SK-N-SH (cell line): Measurements from ENCODE around the gene ELOVL3. TPM values are rescaled to one million over a fixed set of nuclear protein-coding genes. Genes with fewer than 3 reads are reported as not detected.
"Not testable (repeated sequence)": the region's sequence is repeated elsewhere in the genome, so short reads cannot be mapped to it uniquely, and the experiment has no call there.

Experiments
- CTCF ChIA-PET: fragments of 300-600, 350-600 bp; formaldehyde crosslinking; extraction: SDS; loops from one replicate; lab custom pipeline; 2021; lab: Yijun Ruan, JAX
- POLR2A ChIA-PET: fragments of 350-600 bp; sonication (Branson Sonifier 250); formaldehyde crosslinking; extraction: SDS; loops from one replicate; lab custom pipeline; 2020; ENCODE audit warnings: antibody characterized with exemption, inconsistent platforms; lab: Yijun Ruan, JAX
- DNase-seq: peaks from one replicate; pipeline ENCODE4 v3.0.0; 2012
- H2AFZ ChIP-seq: fragments of 200-600 bp; sonication (generic); 2 replicates; pipeline ENCODE4 v1.8.1; 2016; ENCODE audit warnings: antibody characterized with exemption, mild to moderate bottlenecking, low read depth
- H3F3A ChIP-seq: fragments of 200-600 bp; sonication (generic); replicated peaks from 2 replicates; pipeline ENCODE3; 2016; ENCODE audit warnings: antibody characterized with exemption, mild to moderate bottlenecking; ENCODE audit not compliant: insufficient read depth
- H3K27ac ChIP-seq, 2 experiments: fragments of 200-500 bp in 1 of 2; fragments of 200-600 bp in 1 of 2; sonication (Bioruptor generic) in 1 of 2; sonication (generic), shearing (Covaris generic) in 1 of 2; 2 replicates each; pipeline versions ENCODE4 v1.5.1 to v1.6.1; 2014 to 2016; ENCODE audit warnings: low read depth in 2 of 2, inconsistent platforms in 1 of 2, low read length in 1 of 2, mild to moderate bottlenecking in 1 of 2, mixed read lengths in 1 of 2
- H3K27me3 ChIP-seq: fragments of 200-600 bp; sonication (generic), shearing (Covaris generic); 2 replicates; pipeline ENCODE4 v1.6.1; 2016; ENCODE audit warnings: mixed run types; ENCODE audit not compliant: insufficient read depth
- H3K36me3 ChIP-seq, 2 experiments: fragments of 200-500 bp in 1 of 2; fragments of 200-600 bp in 1 of 2; sonication (Bioruptor generic) in 1 of 2; sonication (generic) in 1 of 2; replicated peaks in 1 of 2; 2 replicates each; pipeline versions ENCODE3 to v1.5.1; 2014 to 2016; ENCODE audit warnings: low read length in 1 of 2, mild to moderate bottlenecking in 1 of 2; ENCODE audit not compliant: insufficient read depth in 2 of 2, control insufficient read depth in 1 of 2
- H3K4me1 ChIP-seq, 2 experiments: fragments of 200-500 bp in 1 of 2; fragments of 200-600 bp in 1 of 2; sonication (Bioruptor generic) in 1 of 2; sonication (generic), shearing (Covaris generic) in 1 of 2; 2 replicates each; pipeline versions ENCODE4 v1.5.1 to v1.6.1; 2014 to 2016; ENCODE audit warnings: low read depth in 1 of 2, low read length in 1 of 2, mixed run types in 1 of 2; ENCODE audit not compliant: insufficient read depth in 2 of 2, control insufficient read depth in 1 of 2
- H3K4me2 ChIP-seq: fragments of 200-600 bp; sonication (generic), shearing (Covaris generic); 2 replicates; pipeline ENCODE4 v1.6.1; 2017; ENCODE audit warnings: mixed run types
- H3K4me3 ChIP-seq, 2 experiments: fragments of 200-500 bp in 1 of 2; fragments of 200-600 bp in 1 of 2; sonication (Bioruptor generic) in 1 of 2; sonication (generic), shearing (Covaris generic) in 1 of 2; 2 replicates each; pipeline versions ENCODE4 v1.5.1 to v1.8.1; 2014 to 2016; ENCODE audit warnings: low read depth in 2 of 2, inconsistent platforms in 1 of 2, low read length in 1 of 2, mild to moderate bottlenecking in 1 of 2, mixed read lengths in 1 of 2, moderate library complexity in 1 of 2
- H3K79me2 ChIP-seq: fragments of 200-600 bp; sonication (generic); 2 replicates; pipeline ENCODE4 v1.8.1; 2017; ENCODE audit warnings: mild to moderate bottlenecking; ENCODE audit not compliant: insufficient read depth
- H3K9ac ChIP-seq: fragments of 200-600 bp; sonication (generic); 2 replicates; pipeline ENCODE4 v1.6.1; 2017; ENCODE audit warnings: mixed run types
- H3K9me2 ChIP-seq: fragments of 200-600 bp; sonication (generic); 2 replicates; pipeline ENCODE4 v1.6.1; 2017; ENCODE audit warnings: mixed run types
- H3K9me3 ChIP-seq: fragments of 200-600 bp; sonication (generic); 2 replicates; pipeline ENCODE4 v1.6.1; 2017; ENCODE audit warnings: mixed run types, mild to moderate bottlenecking, moderate library complexity
- H4K20me1 ChIP-seq: fragments of 200-600 bp; sonication (generic); 2 replicates; pipeline ENCODE4 v1.6.1; 2017; ENCODE audit warnings: mild to moderate bottlenecking, mixed run types; ENCODE audit not compliant: insufficient read depth
- CHD2 ChIP-seq: fragments of 150-350 bp; IDR thresholded peaks from 2 replicates; pipeline ENCODE4 v1.6.1; 2018; ENCODE audit warnings: low read length; ENCODE audit not compliant: partially characterized antibody
- ELF1 ChIP-seq: IDR thresholded peaks from 2 replicates; pipeline ENCODE4 v1.4.0; 2012
- EZH2phosphoT487 ChIP-seq: fragments of 200-600 bp; sonication (generic); IDR thresholded peaks from 2 replicates; pipeline ENCODE4 v1.6.1; 2017; ENCODE audit warnings: low read depth, mixed run types, mild to moderate bottlenecking, antibody characterized with exemption, moderate library complexity, borderline replicate concordance
- FOSL2 ChIP-seq: IDR thresholded peaks from 2 replicates; pipeline ENCODE4 v1.4.0; 2012; ENCODE audit warnings: low read depth, mild to moderate bottlenecking, moderate library complexity, borderline replicate concordance
- JUND ChIP-seq: IDR thresholded peaks from 2 replicates; pipeline ENCODE4 v1.4.0; 2012
- MEF2A ChIP-seq: IDR thresholded peaks from 2 replicates; pipeline ENCODE4 v1.4.0; 2012; ENCODE audit warnings: low read depth, borderline replicate concordance
- MXI1 ChIP-seq: IDR thresholded peaks from 2 replicates; pipeline ENCODE4 v1.6.1; 2012; ENCODE audit warnings: mild to moderate bottlenecking, low read depth, low read length, improper control_type of control experiment
- NFIC ChIP-seq: IDR thresholded peaks from 2 replicates; pipeline ENCODE4 v1.4.0; 2012; ENCODE audit warnings: borderline replicate concordance
- NRF1 ChIP-seq: IDR thresholded peaks from 2 replicates; pipeline ENCODE4 v1.6.1; 2012; ENCODE audit warnings: low read depth, mild to moderate bottlenecking, low read length
- POLR2AphosphoS5 ChIP-seq: IDR thresholded peaks from 2 replicates; pipeline ENCODE4 v1.6.1; 2012; ENCODE audit warnings: low read depth, low read length
- RAD21 ChIP-seq: IDR thresholded peaks from 2 replicates; pipeline ENCODE4 v1.6.1; 2012; ENCODE audit warnings: mild to moderate bottlenecking, low read length
- SMC3 ChIP-seq: IDR thresholded peaks from 2 replicates; pipeline ENCODE4 v1.6.1; 2012; ENCODE audit warnings: low read depth, low read length, improper control_type of control experiment
- TCF12 ChIP-seq: IDR thresholded peaks from 2 replicates; pipeline ENCODE4 v1.4.0; 2012
- WGBS: methylation state at CpG from one replicate; pipeline ENCODE4 v1.1.6; 2017; ENCODE audit warnings: low lambda C conversion rate; 5-methylcytosine and 5-hydroxymethylcytosine counted together
- polyA plus RNA-seq, 3 experiments: library from polyadenylated mRNA; depleted of rRNA; stranded (reverse); fragments of >200 nt; gene quantifications; 2 replicates each; pipeline ENCODE4 v1.2.3, GENCODE V29; 2012
- TF ChIP-seq, protein P1 (sequence below): fragments of 150-350 bp; IDR thresholded peaks from 2 replicates; pipeline ENCODE4 v1.6.1; 2016; ENCODE audit warnings: mild to moderate bottlenecking, low read depth, low read length
- TF ChIP-seq, protein P2 (sequence below): IDR thresholded peaks from 2 replicates; pipeline ENCODE4 v1.4.0; 2012; ENCODE audit warnings: low read depth
- TF ChIP-seq, protein P3 (sequence below): IDR thresholded peaks from 2 replicates; pipeline ENCODE4; 2012
- TF ChIP-seq, protein P4 (sequence below): fragments of 200-600 bp; sonication (generic); IDR thresholded peaks from 2 replicates; pipeline ENCODE4 v1.6.1; 2017; ENCODE audit warnings: antibody characterized with exemption, mild to moderate bottlenecking, moderate library complexity

Gene ELOVL3
- polyA plus RNA-seq, 1 of the 3 experiments (the other 2 are of a cell fraction), result 0.25 TPM

DNA sequence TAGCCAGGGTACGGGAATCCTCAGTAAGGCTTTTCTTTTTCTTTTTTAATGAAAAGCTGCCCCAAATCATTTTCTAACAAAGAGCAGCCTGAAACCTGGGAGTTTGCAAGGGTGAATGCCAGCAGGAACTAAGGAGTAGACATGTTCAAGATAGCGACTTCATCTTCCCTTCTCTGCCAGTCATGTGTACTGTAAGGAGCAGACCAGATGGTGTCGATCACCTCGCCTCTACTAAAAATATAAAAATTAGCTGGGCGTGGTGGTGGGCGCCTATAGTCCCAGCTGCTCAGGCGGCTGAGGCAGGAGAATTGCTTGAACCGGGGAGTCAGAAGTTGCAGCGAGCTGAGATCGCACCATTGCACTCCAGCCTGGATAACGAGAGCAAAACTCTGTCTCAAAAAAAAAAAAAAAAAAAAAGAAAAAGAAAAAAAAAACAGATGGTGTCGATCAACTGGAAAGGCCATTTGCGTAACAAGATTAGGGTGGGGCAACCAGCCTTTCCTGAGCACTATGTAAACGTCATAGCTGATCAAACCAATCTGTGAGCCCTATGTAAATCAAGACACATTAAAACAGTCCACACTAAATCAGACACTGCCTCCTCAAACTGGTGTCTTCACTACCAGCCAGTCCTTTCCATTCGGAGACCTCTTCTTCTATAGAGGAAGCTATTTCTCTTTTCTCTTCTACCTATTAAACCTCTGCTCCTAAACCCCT, 40.1 kb upstream of the ELOVL3 start (continued):
- TF ChIP-seq, protein P1, sequence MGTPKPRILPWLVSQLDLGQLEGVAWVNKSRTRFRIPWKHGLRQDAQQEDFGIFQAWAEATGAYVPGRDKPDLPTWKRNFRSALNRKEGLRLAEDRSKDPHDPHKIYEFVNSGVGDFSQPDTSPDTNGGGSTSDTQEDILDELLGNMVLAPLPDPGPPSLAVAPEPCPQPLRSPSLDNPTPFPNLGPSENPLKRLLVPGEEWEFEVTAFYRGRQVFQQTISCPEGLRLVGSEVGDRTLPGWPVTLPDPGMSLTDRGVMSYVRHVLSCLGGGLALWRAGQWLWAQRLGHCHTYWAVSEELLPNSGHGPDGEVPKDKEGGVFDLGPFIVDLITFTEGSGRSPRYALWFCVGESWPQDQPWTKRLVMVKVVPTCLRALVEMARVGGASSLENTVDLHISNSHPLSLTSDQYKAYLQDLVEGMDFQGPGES, result no peak
- TF ChIP-seq, protein P2, sequence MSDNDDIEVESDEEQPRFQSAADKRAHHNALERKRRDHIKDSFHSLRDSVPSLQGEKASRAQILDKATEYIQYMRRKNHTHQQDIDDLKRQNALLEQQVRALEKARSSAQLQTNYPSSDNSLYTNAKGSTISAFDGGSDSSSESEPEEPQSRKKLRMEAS, result no peak
- TF ChIP-seq CHD2 (no peak), RAD21 (no peak), NRF1 (no peak), TCF12 (no peak)

DNA sequence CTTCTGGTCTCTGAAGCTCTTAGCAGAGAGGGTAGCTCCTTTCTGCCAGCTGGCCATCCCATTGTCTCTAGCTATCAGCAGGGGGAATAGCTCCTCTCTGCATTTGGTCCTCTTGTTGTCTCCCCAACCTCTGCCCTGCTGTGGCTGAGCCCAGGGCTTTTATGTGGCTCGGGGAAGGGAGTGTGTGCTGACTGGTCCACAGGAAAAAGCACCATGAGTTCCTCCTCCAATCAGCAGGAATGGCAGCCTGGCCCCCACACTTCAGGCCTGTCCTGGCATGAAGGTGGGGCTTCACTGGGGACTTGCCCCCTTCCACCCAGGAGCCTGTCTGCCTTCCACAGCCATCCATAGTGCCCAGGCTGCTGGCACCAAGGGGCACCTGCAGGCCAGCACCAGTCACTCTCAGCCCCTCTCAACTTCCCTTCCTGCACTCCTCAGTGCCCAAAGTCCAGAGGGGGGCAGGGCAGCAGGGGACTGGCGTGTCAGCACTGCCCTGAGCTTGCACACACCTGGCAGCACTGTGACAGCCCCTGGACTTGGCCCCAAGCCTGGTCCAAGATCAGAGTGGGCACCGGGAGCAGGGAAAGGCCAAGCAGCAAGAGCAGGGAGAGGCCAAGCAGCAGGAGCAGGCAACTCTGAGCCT, 37.7 kb upstream of the ELOVL3 start:
- Histone ChIP-seq H3K79me2 (no peaks in the 10 kb centered on the region), H3K9me2 (no peaks in the 10 kb centered on the region), H3K9ac (no peak overlapping the region)
- WGBS, result 33% methylated on average over 3 of the region's 3 CpGs
- TF ChIP-seq RAD21, result no peak
- TF ChIP-seq, protein P2, result no peak
- TF ChIP-seq JUND, result no peak
- TF ChIP-seq SMC3, result no peak
- TF ChIP-seq ELF1, result no peak
- no peak for TF ChIP-seq FOSL2
- TF ChIP-seq, protein P3, sequence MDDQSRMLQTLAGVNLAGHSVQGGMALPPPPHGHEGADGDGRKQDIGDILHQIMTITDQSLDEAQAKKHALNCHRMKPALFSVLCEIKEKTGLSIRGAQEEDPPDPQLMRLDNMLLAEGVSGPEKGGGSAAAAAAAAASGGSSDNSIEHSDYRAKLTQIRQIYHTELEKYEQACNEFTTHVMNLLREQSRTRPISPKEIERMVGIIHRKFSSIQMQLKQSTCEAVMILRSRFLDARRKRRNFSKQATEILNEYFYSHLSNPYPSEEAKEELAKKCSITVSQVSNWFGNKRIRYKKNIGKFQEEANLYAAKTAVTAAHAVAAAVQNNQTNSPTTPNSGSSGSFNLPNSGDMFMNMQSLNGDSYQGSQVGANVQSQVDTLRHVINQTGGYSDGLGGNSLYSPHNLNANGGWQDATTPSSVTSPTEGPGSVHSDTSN, result no peak
- no peak for TF ChIP-seq MEF2A
- no peak for TF ChIP-seq NFIC
- TF ChIP-seq NRF1, result no peak
- TF ChIP-seq MXI1, result no peak
- TF ChIP-seq POLR2AphosphoS5, result no peak
- TF ChIP-seq EZH2phosphoT487, result no peak
- TF ChIP-seq, protein P4, sequence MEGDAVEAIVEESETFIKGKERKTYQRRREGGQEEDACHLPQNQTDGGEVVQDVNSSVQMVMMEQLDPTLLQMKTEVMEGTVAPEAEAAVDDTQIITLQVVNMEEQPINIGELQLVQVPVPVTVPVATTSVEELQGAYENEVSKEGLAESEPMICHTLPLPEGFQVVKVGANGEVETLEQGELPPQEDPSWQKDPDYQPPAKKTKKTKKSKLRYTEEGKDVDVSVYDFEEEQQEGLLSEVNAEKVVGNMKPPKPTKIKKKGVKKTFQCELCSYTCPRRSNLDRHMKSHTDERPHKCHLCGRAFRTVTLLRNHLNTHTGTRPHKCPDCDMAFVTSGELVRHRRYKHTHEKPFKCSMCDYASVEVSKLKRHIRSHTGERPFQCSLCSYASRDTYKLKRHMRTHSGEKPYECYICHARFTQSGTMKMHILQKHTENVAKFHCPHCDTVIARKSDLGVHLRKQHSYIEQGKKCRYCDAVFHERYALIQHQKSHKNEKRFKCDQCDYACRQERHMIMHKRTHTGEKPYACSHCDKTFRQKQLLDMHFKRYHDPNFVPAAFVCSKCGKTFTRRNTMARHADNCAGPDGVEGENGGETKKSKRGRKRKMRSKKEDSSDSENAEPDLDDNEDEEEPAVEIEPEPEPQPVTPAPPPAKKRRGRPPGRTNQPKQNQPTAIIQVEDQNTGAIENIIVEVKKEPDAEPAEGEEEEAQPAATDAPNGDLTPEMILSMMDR, result no peak
- TF ChIP-seq, all 33 proteins: peak for 0
- Histone ChIP-seq H3F3A (no peaks in the 10 kb centered on the region), H4K20me1 (no peaks in the 10 kb centered on the region), H3K4me2 (no peak overlapping the region), H3K9me3 (no peaks in the 10 kb centered on the region), H3K27me3 (no peaks in the 10 kb centered on the region), H2AFZ (no peak overlapping the region), H3K36me3 (no peaks in the 10 kb centered on the region), H3K4me1 (no peaks in the 10 kb centered on the region; a peak in 1 of 4 replicates), H3K4me3 (no peak overlapping the region), H3K27ac (no peak overlapping the region)
- DNase-seq, result no peak
- ChIA-PET CTCF (interaction anchor here (0.8 to 3.0 kb wide), 4 partner anchors 19 to 205 kb away, joined by 3 to 14 read pairs (median 4); partner anchors contain the start of gene ELOVL3), POLR2A (interaction anchor here (0.5 kb wide), 1 partner anchor 342 kb away, joined by 4 read pairs; no protein-coding TSS in a partner anchor)

DNA sequence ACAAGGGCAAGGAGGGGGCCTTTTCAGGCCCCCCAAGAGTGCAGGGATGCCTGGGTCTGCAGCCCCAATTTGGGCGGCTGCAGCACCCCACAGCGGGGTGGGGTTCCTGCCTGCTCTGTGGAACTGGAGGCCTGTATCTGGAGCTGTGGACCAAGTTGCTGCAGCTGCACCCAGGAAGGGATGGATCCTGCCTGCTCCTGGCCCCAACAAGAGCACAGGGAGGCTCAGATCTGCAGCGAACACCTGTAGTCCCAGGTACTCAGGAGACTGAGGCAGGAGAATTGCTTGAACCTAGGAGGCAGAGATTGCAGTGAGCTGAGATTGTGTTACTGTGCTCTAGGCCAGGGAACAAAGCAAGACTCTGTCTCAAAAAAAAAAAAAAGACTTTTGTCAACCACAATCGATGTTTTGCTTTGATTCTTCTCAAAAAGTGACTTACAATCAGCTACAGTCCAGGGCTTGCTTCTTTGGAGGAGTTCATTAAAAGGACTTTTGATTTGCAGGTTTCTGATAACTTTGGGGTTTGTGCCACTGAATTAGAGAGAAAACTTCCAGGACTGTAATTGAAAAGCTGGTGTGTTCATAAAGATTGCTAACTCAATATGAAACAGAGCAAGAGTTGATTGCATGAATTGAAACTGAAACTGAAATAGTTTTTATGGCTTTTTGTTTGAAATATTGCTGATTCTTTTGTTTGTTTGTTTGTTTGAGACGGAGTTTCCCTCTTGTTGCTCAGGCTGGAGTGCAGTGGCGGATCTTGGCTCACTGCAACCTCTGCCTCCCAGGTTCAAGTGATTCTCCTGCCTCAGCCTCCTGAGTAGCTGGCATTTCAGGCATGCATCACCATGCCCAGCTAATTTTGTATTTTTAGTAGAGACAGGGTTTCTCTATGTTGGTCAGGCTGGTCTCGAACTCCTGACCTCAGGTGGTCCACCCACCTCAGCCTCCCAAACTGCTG, 36.9 kb upstream of the ELOVL3 start:
- H3K4me2 ChIP-seq, H3K36me3 ChIP-seq, H2AFZ ChIP-seq, H3K27ac ChIP-seq, H3K9me2 ChIP-seq, H4K20me1 ChIP-seq, H3K4me3 ChIP-seq, H3K9me3 ChIP-seq, H3K9ac ChIP-seq, H3K4me1 ChIP-seq, H3K79me2 ChIP-seq, POLR2A ChIA-PET, H3K27me3 ChIP-seq, H3F3A ChIP-seq, DNase-seq: not testable (repeated sequence)
- CTCF ChIA-PET, result interaction anchor here (1.0 to 3.0 kb wide), 3 partner anchors 20 to 204 kb away, joined by 3 to 14 read pairs (median 4); no protein-coding TSS in a partner anchor
- 48% methylated on average over 7 of the region's 7 CpGs for WGBS
